ENCODE measurements around the gene CCRL2.
"Not testable (repeated sequence)": the region's sequence is repeated elsewhere in the genome, so short reads cannot be mapped to it uniquely, and the experiment has no call there.

CCRL2 gene

GRCh38 chr3:46429671-46430070 is 22.6 kb downstream of the CCRL2 start:
- no peak for DNase-seq

DNA sequence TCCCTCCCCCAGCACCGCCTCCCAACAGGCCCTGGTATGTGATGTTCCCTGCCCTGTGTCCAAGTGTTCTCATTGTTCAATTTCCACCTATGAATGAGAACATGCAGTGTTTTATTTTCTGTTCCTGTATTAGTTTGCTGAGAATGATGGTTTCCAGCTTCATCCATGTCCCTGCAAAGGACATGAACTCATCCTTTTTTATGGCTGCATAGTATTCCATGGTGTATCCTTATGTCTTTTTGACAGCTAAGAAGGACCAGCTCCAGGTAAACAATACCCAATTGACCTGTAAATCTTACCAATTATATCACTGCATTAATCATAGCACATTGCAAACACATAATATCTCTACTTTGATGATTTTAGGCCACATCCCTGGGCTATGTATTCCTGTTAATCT is 23.8 kb downstream of the CCRL2 start:
- not testable (repeated sequence) for DNase-seq

- not testable (repeated sequence) for DNase-seq
Observed at GRCh38 chr3:46431905-46432304, 24.8 kb downstream of the CCRL2 start.

GRCh38 chr3:46433118-46433517 is 26.1 kb downstream of the CCRL2 start:
- not testable (repeated sequence) for DNase-seq

GRCh38 chr3:46433841-46434240 is 26.8 kb downstream of the CCRL2 start:
- no peak for DNase-seq

- no peak for DNase-seq
Observed at GRCh38 chr3:46435081-46435726, 28.1 kb downstream of the CCRL2 start.

DNA sequence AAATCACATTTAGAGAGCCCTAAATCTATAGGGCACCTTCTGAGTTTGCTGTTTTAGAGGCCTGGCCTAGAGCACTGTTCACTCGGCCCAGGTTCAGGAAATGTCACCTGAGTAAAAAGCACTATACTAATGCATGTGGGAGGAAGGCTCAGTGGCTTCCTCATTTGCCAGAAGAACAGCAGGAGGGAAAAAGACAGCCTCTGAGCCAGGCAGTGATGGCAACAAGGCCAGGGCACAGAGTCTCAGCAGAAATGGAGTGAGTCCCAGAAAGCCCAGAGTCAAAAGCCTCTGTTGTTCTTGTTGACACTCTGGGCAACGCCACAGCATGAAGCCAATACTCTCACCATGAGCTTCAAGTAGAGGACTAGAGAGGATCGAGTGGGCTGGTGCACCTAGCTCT is 31.8 kb downstream of the CCRL2 start:
- DNase-seq = no peak

- DNase-seq = no peak
Observed at GRCh38 chr3:46440531-46441294, 33.7 kb downstream of the CCRL2 start.

DNA sequence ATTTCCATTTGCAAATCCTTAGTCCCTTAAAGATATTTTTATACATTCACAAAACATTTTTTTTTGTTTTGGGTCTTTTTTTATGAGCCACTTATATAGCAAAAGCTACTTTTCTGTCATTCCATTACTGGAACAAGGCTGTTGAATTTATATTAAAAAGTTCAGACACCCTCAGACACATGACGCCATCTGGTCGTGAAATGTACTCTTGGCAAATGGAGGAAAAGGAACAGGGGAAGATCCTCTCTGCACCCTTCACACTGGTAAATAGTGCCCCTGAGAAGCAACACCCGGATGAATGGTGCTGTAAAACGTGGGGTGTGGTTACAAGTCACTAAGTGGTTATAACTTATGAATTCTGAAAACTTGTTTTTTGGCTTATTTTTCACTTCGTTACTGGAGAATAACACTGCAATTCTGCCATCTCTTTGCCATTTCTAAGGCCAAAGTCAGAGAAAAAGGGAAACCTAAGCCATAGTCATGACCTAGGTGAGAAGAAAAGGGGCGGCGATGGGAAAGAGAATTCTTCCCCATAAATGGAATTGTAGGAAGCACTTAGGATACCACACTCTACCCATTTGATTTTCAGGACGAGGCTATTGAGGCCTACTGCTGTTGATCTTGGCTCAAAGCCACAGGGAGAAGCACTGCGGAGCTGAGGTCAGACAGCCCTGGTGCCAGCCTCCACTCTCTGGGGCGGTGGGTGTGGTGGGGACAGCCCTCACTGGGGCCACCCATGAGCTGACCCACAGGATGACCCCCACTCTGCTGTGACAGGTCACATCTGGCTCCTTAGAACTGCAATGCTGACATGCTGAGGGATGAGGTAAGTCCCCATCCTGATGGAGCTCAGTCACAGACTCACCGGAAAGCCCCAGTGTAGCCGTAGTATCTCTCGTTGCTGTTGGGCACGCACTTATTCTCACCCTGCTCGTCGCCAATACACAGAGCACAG is 35.8 kb downstream of the CCRL2 start:
- peak; percentile 40 for DNase-seq

DNA sequence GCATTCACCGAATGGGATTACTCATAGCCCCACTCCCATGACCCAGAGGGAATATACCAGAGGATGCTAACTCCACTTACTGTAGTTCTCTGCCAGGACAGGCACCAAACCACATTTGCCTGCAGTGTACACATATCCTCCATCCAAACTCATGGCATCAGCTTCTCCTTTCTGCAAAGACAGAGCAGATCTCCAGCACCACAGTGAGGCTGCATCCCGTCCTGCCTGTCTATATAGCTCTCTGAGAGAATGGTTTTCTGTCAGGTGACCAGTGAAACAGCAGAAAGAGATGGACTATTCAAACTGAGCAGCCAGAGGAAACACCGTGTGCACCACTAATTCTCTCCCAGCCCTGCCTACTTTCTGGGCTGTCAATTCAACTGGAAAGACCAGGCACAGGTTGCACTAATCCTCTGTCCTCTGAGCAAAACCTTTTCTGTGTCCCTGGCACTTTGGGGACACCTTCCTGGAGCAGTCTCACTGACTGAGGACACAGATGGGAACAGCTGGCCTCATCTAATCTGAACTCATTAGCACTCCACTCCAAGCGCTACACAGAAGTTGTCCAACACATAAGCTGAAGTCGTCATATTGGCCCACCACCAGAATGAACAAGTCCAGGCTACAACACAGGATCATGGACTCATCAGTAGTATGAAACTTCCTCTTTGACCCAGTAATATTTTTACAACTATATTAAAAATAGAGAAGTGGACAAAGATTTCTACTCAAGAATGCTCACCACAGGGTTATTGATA is 40.3 kb downstream of the CCRL2 start:
- DNase-seq = no peak

DNA sequence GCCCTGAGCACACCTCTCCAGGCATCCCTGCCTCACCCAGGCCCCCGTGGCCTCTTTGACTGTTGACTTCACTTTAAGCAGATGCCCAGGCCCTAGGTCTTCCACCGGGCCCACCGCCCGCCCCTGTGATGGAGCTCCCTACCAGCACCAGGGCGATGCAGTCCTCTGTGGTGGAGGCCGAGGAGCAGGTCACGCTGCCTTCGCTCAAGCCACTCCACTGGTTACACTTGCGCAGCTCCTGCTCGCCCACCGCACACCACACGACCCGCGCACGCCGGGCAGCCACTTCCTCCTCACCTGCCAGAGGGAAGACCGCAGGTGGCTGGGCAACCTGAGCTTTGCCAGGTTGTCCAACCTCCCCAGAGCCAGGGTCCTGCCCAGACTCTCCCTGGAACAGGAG is 41.7 kb downstream of the CCRL2 start:
- no peak for DNase-seq

DNA sequence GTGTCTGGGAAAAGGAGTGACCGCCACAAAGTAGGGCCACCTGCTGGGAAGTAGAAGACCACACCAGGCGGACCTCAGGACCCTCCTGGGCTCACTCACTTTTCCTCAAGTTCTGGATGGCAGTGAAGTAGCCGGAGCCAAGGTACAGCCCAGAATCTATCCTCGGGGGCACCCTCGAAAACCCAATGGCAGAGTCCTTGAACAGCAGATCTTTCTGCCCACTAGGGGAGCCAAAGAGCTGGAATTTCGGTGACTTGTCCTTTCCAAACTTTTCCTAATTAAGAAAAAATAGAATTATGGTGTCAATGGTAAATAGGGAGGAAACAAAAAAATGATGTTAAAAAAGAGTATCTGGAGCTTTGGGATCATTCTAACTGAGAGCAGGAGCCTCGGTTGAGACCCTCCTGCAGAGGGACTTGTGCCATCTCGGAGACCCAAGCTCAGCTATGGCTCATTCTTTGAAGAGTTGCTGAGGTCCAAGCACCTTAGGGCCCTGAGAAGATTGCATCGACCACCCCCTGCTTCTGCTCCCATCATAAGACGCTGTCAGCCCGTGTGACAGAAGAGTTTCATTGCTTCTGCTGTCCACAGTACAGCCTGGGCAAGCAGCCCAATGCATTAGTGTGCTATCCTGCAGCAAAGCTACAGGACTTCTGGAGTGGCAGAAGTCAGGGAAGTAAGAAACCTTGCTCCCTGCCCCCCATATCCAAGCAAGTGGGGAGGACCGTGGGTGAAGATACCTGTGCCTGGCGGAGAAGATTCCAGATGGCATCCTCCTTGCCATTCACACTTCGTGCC is 42.9 kb downstream of the CCRL2 start:
- DNase-seq = peak; percentile 6

DNA sequence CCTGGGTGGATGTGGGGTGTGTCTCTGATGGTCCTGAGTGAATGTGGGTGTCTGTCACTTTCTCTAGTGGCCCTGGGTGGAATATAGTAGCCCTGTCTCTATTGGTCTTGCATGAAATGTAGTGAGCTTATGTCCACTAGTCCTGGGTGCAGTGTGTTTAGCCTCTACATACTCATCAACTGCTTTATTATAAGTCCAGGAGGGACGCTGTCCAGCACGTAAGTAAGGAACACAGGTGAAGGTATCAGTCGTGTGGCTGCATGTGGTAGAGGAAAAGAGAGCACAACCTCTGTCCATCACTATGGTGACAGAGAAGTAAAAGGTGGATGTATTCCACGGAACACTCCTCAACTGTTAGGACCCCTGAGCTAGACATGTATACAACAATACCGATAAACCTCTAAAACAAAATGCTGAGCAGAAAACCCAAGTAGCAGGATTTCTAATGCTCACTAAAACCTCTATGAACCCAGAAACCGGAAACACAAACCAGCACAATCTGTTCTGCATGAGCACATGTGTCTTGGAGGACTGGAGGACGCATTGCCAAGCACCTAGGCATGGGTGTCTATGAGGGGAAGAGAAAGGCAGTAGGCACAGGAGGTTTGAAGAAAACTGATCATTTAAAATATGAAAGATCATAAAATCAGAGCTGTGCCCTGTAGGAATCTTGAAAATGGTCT is 46.6 kb downstream of the CCRL2 start:
- no peak for DNase-seq

GRCh38 chr3:46454209-46454595 is 47.1 kb downstream of the CCRL2 start:
- no peak for DNase-seq

- DNase-seq = no peak
Observed at GRCh38 chr3:46454606-46455005, 47.5 kb downstream of the CCRL2 start.

DNA sequence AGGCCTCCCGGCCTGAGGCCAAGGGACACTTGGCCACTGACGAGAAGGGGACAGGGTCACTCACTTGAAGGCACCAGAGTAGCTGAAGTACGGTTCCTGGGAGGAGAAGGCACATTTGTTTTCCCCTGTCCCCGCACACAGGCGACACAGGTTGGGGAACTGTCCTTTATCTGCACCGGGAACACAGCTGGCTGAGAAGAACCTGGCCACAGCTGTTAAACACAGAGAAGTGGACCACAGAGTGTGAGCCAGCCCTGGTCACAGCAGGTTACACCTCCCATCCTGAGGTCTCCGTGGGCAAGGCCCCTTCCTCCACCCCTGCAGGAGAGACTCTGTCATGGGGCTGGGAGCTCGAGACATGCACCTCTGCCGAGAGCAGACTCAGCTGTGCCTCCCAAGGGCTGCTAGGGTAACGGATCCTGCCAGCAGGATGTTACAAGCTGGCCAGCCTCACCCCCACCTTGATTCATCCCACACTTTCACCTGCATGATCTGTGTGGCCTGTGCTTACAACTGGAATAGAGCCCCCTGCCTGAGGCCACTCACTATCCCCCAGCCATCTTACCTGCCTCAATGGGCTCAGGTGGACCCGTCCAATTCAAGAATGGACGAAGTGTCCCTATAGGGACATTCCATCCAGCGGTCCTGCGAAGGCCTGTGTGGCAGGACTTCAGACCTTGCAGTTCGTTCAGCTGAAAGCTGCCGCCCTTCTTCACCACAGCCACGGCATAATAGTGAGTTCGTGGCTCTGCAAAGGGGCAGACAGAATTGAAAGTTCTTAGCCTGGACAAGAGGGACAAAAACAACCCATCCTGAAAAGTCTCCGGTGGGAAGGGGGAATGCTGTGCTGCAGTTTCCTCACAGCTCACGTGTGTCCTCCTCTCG is 48.4 kb downstream of the CCRL2 start:
- DNase-seq = no peak

DNA sequence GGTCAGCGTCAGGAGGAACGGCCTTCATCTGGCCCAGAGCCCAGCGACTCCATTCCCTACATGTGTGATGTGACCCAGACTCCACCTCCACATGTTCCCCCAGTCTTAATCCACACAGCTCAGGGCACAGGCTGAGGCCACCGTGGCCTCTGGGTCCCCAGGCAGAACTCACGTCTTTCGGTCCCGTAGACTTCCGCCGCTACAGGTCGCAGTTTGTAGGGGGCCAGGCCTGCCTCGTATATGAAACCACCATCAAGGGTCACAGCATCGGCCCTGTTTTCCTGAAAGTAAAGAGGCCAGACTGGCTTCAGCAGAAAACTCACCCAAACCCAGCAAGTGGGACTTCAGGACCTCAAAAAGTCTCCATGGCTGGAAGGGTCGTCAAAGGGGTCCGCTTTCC is 49.1 kb downstream of the CCRL2 start:
- no peak for DNase-seq

Data from fibroblast of upper back skin (primary cell).